ENCODE results near the gene EIF2S1.
A peak's percentile ranks its signal among the peaks of the same experiment; 100 is the strongest.
"Not testable (repeated sequence)": the region's sequence is repeated elsewhere in the genome, so short reads cannot be mapped to it uniquely, and the experiment has no call there.

EIF2S1 gene

GRCh38 chr14:67400434-67400833 lies 40.3 kb downstream of the EIF2S1 start:
- DNase-seq, result no peak
- in situ Hi-C loops (cut with HindIII; ENCODE audit: low pct_ligation_motif_present, low pct_unique_long_range_greater_than_20kb, low sequenced_read_pairs), result no loop called here

- in situ Hi-C loops (cut with HindIII; ENCODE audit: low pct_ligation_motif_present, low pct_unique_long_range_greater_than_20kb, low sequenced_read_pairs), result no loop called here
- DNase-seq, result no peak
Observed at GRCh38 chr14:67405771-67406170, 45.6 kb downstream of the EIF2S1 start.

GRCh38 chr14:67408122-67408801 lies 48.1 kb downstream of the EIF2S1 start:
- in situ Hi-C loops (cut with HindIII; ENCODE audit: low pct_ligation_motif_present, low pct_unique_long_range_greater_than_20kb, low sequenced_read_pairs); DNase-seq: not testable (repeated sequence)

GRCh38 chr14:67409461-67409860 lies 49.3 kb downstream of the EIF2S1 start:
- in situ Hi-C loops (cut with HindIII; ENCODE audit: low pct_ligation_motif_present, low pct_unique_long_range_greater_than_20kb, low sequenced_read_pairs), result no loop called here

GRCh38 chr14:67410313-67410712 lies 50.2 kb downstream of the EIF2S1 start:
- DNase-seq, result no peak
- in situ Hi-C loops (cut with HindIII; ENCODE audit: low pct_ligation_motif_present, low pct_unique_long_range_greater_than_20kb, low sequenced_read_pairs), result no loop called here

More at GRCh38 chr14:67409461-67409860, 49.3 kb downstream of the EIF2S1 start:
- DNase-seq, result no peak

- in situ Hi-C loops (cut with HindIII; ENCODE audit: low pct_ligation_motif_present, low pct_unique_long_range_greater_than_20kb, low sequenced_read_pairs), result no loop called here
- DNase-seq, result no peak
Observed at GRCh38 chr14:67411370-67411769, 51.2 kb downstream of the EIF2S1 start.

GRCh38 chr14:67411820-67412421 lies 51.8 kb downstream of the EIF2S1 start, which contains the start of gene PLEK2:
Gene PLEK2, minus strand, starts transcription at chr14:67412165. Its CDS starts 106 bp downstream, at chr14:67412059.
- peak; percentile 66 for DNase-seq
- in situ Hi-C loops (cut with HindIII; ENCODE audit: low pct_ligation_motif_present, low pct_unique_long_range_greater_than_20kb, low sequenced_read_pairs), result no loop called here

GRCh38 chr14:67413806-67414769 lies 54.0 kb downstream of the EIF2S1 start:
- peak; percentile 68 for DNase-seq
- in situ Hi-C loops (cut with HindIII; ENCODE audit: low pct_ligation_motif_present, low pct_unique_long_range_greater_than_20kb, low sequenced_read_pairs), result no loop called here

- DNase-seq; in situ Hi-C loops (cut with HindIII; ENCODE audit: low pct_ligation_motif_present, low pct_unique_long_range_greater_than_20kb, low sequenced_read_pairs): not testable (repeated sequence)
Observed at GRCh38 chr14:67415610-67416009, 55.5 kb downstream of the EIF2S1 start.

GRCh38 chr14:67416085-67416484 lies 56.0 kb downstream of the EIF2S1 start:
- DNase-seq, result no peak
- in situ Hi-C loops (cut with HindIII; ENCODE audit: low pct_ligation_motif_present, low pct_unique_long_range_greater_than_20kb, low sequenced_read_pairs), result no loop called here

- in situ Hi-C loops (cut with HindIII; ENCODE audit: low pct_ligation_motif_present, low pct_unique_long_range_greater_than_20kb, low sequenced_read_pairs), result no loop called here
- no peak for DNase-seq
Observed at GRCh38 chr14:67416810-67417209, 56.7 kb downstream of the EIF2S1 start.

GRCh38 chr14:67417633-67418032 lies 57.5 kb downstream of the EIF2S1 start:
- in situ Hi-C loops (cut with HindIII; ENCODE audit: low pct_ligation_motif_present, low pct_unique_long_range_greater_than_20kb, low sequenced_read_pairs), result no loop called here

GRCh38 chr14:67418401-67419191 lies 58.5 kb downstream of the EIF2S1 start:
- in situ Hi-C loops (cut with HindIII; ENCODE audit: low pct_ligation_motif_present, low pct_unique_long_range_greater_than_20kb, low sequenced_read_pairs), result no loop called here
- no peak for DNase-seq

More at GRCh38 chr14:67417633-67418032, 57.5 kb downstream of the EIF2S1 start:
- DNase-seq, result no peak

- no peak for DNase-seq
- in situ Hi-C loops (cut with HindIII; ENCODE audit: low pct_ligation_motif_present, low pct_unique_long_range_greater_than_20kb, low sequenced_read_pairs), result no loop called here
Observed at GRCh38 chr14:67420102-67420739, 60.1 kb downstream of the EIF2S1 start.

GRCh38 chr14:67421356-67422224 lies 61.5 kb downstream of the EIF2S1 start:
- DNase-seq, result no peak
- in situ Hi-C loops (cut with HindIII; ENCODE audit: low pct_ligation_motif_present, low pct_unique_long_range_greater_than_20kb, low sequenced_read_pairs), result no loop called here

- no peak for DNase-seq
- in situ Hi-C loops (cut with HindIII; ENCODE audit: low pct_ligation_motif_present, low pct_unique_long_range_greater_than_20kb, low sequenced_read_pairs), result no loop called here
Observed at GRCh38 chr14:67423424-67423823, 63.3 kb downstream of the EIF2S1 start.

GRCh38 chr14:67424539-67424938 lies 64.4 kb downstream of the EIF2S1 start:
- no peak for DNase-seq
- in situ Hi-C loops (cut with HindIII; ENCODE audit: low pct_ligation_motif_present, low pct_unique_long_range_greater_than_20kb, low sequenced_read_pairs), result no loop called here

Data from ACHN (cell line).